G401.6 (cell line): ENCODE results near the gene OTOP3.

Source experiments
- FAIRE-seq: peaks from 2 replicates; lab custom pipeline; 2012; peaks lifted over from hg19 to GRCh38; lab: Jason Lieb, UNC

The OTOP3 gene

DNA sequence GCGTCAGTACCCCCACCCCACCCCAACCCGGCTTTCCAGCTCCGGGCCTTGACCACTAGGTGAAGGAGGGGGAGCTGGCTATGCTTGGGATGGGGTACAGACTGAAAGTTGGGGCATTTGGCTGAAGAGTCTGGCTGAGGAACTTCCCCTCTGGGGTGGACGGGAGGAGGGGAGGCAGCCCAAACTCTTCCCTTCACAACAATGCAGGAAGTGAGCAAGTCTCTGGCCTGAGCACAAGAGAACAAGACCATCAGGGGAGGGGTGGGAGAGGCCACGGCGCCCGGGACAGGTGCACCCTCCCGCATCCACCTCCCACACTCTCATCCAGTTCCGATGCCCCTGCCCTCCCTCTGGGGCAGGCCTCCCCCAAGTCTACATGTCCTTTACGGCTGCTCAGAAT is 18.3 kb upstream of the OTOP3 start:
- no peak for FAIRE-seq

DNA sequence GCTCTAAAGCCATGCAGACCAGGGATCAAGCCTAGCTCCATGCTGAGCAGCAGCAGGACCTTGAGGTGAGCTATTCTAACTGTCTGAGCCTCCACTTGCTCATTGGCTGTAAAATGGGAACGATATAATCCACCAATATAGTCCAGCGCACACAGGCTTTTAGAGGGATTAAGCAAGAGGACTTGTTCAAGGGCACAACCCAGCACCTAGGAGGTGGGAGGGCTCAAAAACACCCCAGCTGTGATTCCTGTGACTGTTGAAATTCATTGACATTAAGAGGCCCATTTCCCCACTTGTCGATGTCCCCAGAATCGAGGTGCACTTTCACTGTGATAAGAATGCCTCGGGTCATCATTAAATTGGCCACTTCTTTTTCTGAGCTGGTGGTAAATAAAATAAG is 16.8 kb upstream of the OTOP3 start:
- no peak for FAIRE-seq

DNA sequence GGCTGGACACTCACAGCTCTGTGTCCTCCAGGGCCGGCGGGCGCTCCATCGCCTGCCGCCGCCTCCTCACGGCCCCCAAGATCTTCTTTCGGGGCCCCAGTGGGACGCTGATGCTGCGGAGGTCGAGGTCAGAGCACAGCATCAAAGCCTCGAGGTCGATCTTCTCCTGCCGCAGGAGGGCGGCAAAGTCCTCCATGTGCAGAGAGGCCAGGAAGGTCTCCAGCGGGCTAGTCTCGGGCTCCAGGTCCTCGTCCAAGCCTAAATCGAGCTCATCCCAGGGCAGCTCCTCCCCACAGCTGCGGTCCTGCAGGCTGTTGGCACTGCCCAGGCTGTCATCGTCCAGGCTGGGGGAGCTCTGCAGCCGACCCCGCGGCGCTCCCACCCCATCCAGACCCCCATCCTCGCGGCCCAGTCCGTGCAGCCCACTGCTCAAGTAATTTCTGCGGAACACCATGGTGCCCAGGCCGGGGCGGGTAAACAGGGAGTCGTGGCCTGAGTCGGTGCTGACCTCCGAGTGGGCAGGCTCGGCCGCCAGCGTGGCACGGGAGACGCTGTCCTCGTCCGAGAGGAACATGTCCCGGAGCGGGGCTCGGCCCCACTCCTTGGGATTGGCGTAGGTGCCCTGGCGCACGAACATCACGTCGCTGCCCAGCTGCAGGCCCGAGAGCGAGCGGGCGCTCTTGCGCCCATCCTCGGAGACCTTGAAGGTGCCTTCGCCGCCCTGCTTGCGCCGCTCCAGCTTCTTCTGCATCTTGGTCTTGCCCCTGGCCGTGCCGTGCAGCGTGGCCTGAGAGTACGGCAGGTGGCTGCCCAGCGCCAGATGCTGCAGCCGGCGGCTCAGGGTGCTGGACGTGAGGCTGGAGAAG is 16.0 kb upstream of the OTOP3 start:
- no peak for FAIRE-seq

DNA sequence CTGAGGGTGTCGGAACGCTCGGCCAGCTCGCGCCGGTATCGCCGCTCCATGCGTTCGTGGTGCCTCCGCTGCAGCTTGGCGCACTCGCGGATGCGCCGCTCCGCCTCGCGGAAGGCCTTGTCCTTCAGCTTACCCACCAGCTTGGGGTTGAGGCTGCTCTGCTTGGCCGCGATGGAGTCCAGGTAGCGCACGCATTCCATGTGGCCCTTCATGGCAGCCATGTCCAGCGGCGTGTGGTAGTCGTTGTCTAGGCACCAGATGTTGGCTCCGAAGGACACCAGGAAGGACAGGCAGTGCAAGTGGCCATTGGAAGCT is 15.4 kb upstream of the OTOP3 start:
- no peak for FAIRE-seq

DNA sequence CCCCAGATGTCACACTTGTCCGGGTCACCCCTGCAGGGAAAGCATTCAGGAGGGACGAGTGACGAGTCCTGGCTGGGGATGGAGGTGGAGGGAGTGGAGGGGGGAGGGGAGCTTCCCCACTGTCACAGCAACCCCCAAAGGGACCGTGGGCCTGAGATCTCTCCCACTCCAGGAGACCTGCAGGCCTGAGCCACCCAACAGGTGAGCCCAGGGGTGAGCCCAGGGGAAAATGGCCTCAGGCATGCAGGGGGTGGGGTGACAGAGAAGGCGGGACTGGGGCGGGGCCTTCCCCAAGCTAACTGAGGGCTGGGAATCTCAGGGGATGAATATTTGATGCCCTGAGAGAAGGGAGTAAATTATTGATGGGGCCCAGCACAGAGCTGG is 15.1 kb upstream of the OTOP3 start:
- FAIRE-seq = no peak

DNA sequence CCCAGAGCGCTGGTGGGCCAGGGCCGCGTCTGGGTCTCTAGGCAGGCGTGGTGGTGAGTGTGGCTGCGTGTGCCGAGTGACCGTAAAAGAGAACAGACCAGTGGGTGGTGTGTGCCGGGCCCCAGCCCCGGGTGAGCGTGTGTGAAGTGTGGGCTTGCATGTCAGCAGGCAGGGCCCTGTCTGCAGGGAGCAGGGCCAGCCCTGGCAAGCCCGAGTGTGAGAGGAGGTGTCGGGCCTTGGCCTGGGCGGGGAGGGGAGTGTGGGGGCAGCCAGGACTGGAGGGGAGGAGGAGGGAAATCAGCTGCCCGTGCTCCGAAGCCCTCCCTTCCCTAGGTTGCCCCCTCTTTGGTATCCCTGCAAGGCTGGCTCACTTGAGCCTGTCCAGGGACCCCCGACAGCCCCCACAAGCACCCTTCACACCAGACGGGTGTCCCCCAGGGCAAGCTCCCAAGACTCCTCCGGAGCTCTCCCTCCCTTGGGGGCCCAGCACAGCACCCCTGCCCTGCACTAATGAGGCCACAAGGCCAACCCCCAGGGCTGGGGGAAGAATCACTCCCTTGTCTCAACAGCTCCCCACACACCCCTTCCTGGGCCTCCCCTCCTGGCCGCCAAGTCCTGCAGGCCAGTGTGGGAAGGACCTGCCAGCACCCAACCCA is 14.5 kb upstream of the OTOP3 start:
- no peak for FAIRE-seq

DNA sequence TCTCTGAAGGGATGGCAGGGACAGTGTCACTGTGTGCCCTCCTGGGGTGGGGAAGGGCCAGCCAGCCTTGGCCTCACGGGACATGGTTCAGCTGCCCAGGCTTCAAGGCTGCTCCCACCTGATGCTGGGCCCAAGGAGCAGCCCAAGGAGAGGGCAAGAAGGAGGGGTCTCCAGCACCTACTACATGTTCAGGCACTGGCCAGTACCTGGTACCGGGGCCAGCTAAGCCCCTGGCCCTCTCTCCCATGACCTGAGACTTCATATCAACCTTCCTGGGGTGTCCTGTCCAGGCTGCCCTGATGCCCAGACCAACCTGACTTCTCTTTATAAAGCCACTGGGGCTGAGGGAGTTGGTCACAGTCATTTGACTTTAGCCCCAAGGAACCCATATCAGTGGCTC is 13.9 kb upstream of the OTOP3 start:
- no peak for FAIRE-seq

DNA sequence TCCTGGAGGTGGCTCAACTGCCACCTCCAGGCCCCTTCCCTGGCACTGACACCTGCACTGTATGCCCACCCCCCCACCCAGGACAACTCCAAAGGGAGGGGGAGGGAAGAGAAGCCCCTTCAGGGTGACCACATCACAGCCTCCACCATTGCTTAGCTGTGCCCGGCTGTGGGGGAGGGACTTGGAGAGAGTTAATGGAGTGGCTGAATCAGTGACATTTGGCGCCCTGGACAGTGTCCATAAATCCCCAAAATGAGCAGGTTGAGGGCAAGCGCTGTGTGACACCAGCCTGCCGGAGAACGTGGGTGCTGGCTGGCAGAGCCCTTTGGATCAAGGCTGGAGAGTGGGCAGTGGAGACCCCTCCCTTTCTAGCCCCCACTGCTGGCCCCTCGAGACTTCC is 13.5 kb upstream of the OTOP3 start:
- FAIRE-seq = no peak

DNA sequence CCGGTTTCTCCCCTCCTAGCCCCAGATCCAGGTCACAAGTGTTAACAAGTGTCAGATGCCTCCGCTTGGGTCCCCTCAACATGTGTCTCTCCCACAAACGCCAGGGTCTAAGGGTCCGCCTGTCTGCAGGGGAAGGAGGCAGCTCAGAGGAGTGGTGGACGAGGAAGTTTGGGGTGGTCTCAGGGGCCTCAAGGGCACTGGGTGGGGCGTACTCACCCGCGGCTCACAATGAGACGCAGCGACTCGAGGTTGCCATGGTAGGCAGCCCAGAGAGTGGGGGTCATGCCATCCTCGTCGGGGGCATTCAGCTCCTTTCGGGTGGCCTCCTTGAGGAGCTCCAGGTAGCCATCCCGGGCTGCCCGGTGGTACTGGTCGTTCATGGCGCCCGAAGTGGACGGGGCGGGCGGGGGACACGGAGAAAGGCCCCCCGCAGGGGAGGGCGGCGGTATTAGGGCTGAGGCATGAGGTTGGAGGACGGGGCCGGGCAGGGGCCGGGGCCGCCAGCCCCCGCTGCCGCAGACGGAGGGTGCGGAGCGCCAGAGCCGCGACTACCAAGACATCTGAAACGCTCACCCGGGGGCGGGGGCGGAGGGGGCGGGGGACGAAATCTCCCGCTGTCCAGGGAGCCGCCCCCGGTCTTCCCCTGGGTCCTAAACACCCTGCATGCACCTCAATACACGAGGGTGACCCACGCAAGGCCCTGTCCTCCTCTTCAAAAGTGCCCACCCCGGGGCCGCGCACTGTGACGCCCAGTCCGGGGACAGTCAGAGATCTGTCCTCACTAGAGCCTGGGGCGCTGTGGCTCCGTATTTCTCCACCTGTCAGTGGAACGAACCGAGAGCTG is 12.8 kb upstream of the OTOP3 start, which contains the start of gene USH1G:
TSS of gene USH1G (minus strand) at position 562 of the 844 bp plus-strand sequence. CDS start at position 380, 182 bp downstream.
- no peak for FAIRE-seq

DNA sequence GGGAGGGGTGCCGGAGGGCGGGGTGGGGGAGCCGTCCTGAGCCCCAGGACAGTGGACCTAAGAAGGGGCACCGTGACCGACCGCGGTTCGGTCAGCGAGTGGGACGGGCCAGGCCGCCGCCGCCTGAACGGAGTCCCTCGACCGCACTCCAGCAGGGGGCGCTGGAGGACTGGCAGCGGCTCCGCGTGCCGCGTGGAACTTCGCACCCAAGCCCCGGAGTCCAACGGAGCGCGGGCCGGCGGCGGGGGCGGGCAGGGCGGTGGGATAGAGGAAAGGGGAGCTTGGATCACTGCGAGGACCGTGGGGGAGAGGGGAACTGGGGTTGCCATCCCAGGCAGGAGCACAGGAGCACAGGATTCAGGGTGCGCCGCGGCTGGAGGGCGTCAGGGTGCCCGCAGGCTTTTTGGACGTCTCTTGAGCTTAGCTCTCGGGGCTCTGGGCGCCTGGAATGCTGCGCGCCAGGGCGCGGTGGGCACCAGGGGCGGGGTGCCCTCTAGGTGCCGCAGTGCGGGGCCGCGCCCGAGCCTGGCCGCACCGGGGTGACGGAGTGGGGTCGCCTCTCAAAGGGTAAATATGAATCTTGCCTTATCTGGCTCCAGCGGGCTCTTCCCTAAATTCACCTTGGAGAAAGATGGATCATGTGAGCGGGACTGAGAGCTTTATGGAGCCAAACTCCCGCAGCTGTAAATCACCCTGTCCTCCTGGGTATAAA is 12.0 kb upstream of the OTOP3 start:
- no peak for FAIRE-seq

DNA sequence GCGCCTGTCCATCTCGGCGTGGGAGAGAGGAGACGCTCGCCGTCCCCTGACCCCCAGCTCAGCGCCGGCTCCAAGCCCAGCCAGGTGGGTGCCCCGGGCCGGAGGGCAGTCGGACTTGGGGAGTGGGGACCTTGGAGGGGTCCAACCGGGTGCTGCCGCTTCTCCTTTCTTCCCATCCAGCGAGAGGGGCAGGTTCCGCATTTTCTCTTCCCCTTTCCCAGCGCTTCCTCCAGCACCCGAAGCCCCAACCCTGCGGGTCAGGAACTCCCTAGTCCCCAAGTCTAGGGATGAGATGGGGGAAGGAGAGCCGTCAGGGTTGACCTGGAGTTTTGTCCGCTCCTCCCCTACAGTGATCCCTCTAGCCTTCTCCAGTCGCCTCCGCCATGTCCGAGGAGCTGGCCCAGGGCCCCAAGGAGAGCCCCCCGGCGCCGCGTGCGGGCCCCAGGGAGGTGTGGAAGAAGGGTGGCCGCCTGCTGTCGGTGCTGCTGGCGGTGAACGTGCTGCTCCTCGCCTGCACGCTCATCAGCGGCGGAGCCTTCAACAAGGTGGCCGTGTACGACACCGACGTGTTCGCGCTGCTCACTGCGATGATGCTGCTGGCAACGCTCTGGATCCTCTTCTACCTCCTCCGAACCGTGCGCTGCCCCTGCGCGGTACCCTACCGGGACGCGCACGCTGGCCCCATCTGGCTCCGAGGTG is 11.3 kb upstream of the OTOP3 start, which contains the start of gene OTOP2:
TSS of gene OTOP2 (plus strand) at position 24 of the 699 bp plus-strand sequence. CDS start at position 384, 360 bp downstream.
- no peak for FAIRE-seq

DNA sequence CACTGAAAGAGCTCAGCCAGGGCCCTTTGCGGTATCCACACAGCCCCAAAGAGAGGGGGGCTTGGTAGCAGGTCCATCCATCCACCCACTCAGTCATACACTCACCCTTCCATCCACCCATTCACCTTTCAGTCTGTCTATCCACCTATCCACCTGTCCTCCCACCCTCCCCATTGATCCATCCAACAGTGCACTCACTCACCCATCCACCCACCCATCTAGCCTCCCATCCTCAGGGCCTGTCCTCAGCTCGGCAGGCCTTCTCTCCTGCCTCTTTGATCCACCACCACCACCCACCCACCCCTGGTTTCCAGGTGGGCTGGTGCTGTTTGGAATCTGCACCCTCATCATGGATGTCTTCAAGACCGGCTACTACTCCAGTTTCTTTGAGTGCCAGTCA is 10.5 kb upstream of the OTOP3 start:
- no peak for FAIRE-seq

DNA sequence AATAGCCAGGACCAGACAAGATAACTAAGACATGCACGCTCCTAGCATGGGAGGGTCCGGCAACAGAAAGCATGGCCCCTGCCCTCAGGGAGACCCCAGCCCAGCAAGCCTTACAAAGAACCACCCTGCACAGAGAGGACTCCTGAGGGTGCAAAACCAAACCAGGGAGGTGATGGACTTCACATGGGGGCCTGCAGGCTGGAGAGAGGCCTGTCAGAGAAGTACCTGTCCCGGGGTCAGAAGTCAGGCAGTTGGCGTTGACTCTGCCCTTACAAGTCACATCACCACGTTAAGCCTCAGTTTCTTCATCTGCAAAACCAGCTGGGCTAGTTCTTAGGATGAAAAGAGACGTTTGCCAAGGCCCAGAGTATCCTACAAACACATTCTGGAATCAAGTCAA is 6.9 kb upstream of the OTOP3 start:
- FAIRE-seq = no peak

DNA sequence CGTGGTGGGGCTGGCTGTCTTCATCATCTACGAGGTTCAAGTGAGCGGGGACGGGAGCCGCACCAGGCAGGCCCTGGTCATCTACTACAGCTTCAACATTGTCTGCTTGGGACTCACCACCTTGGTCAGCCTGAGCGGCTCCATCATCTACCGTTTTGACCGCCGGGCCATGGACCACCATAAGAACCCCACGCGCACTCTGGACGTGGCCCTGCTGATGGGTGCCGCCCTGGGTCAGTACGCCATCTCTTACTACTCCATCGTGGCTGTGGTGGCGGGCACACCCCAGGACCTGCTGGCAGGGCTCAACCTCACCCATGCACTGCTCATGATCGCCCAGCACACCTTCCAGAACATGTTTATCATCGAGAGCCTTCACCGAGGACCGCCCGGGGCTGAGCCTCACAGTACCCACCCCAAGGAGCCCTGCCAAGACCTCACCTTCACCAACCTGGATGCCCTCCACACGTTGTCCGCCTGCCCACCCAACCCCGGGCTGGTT is 5.1 kb upstream of the OTOP3 start:
- no peak for FAIRE-seq

DNA sequence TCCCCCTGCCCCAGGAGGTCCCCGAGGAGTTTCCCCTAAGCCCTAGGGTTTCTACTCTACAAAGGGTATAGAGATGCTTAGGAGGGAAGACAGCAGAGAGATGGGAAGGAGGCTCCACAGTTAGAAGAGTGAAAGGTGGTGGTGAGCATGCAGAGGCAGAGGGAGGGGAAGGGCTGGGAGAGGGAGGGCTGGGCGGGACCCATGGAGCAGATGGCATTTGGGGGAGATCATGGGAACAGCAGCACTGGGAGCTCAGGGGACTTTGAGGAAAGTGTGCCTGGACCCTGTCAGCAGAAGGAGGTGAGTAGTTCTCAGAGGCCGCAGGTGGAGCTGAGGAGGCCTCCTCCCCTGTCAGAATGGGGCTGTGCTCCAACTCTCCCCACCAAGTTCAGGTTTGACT is 650 bp upstream of the OTOP3 start:
- FAIRE-seq = no peak

DNA sequence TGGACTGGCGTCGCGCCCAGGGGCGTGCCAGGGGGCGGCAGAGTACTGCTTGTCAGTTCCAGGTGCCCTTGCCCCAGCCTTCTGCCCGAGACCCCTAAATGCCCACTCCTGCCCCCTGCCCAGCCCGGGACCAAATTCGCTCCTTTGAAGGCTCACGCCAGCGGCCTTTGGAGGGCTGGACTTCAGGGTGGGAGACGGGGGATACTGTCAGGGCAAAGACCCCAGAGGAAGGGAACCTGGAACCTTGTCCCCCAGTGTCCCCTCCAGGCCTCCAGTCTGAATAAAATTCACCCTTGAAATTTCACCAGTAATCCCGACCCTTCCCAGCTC is 737 bp downstream of the OTOP3 start:
- FAIRE-seq = no peak

DNA sequence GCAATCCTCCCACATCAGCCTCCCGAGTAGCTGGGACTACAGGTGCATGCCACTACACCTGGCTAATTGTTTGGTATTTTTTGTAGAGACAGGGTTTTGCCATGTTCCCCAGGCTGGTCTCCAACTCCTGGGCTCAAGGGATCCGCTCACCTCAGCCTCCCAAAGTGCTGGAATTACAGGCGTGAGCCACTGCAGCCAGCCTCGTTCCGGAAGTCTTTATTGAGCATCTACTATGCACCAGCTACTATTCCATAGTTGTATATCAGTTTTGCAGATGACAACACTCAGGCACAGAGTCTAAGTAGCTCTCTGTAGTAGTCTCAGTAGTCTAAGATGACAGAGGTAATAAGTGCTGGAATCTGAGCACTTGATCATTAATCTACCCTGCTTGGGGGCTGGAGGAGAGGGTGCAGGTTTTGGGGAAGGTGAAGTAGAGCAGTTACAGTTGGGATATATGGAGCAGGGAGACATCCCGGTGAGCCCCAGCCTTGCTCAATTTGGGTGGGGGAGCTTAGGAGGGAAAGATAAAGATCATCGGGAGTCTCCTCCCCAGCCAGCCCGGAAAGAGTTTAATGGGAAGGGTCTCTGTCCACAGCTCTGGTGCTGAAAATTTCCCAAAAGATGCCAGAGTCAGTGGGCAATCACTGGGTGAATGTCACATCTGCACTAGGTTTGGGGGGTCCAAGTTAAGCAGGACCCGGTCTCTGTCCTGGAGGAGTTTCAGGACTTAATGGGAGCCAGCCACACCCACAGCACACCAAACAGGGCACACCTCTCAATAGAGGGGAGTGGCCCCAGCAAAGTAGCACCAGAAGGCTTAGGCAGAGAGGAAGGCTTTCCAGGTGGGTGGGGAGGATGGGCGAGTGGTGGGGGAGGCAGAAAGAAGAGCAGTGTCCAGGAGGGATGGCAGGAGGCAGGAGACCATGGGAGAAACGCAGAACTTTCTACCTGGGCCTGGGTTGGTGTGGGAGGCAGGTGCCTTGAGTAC is 1.7 kb downstream of the OTOP3 start:
- no peak for FAIRE-seq

DNA sequence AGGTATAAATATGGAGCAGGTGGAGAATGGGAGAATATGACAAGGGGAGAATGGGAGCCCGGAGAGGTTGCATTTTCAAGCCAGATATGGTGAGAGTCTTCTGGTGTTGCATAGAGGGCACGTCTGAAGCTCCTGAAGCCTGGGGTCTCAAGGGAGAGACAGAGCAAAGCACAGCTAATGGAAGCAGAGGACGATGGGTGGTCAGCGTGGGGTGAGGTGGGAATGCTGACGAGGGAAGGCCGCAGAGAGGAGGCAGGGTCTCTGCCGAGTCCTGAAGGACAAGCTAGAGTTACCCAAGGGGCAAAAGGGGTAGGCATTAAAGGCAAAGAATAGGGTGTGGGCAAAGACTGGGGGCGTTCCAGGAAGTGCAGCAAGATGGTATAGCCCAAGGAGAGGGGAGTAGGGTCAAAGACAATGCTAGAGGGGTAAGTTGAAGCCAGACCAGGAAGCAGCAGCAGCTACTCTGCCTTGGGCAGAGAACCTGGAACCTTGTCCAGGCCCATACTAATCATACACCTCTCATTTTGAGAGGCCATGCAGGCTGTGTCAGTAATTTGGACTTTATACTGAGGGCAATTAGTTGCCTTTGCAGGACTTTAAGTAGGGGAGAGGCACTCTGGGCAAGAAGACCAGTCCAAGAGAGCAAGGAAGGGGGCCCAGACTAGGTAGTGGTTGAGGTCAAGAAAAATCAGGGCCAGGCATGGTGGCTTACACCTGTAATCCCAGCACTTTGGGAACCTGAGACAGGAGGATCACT is 2.7 kb downstream of the OTOP3 start:
- no peak for FAIRE-seq

DNA sequence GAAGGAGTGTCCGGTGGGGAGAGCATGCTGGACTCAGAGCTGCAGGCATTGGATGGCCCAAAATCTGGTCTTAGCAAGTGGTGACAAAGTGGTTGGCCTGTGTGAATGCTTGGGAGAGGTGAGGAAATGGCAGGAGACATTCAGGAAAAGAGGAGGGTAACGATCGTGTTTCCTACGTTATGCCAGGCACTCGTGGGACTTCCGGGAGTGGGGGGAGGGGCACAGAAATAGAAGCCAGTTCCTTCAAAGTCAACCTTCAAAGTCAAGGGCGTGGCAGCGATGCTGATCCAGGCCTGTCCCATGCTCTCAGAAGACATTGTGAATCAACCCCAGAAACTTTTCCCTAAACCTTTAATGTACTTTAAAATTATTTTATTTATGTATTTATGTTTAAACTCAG is 3.8 kb downstream of the OTOP3 start:
- no peak for FAIRE-seq
